Measurements from ENCODE around the gene HIC1.
A peak's percentile ranks its signal among the peaks of the same experiment; 100 is the strongest.

The HIC1 gene

DNA sequence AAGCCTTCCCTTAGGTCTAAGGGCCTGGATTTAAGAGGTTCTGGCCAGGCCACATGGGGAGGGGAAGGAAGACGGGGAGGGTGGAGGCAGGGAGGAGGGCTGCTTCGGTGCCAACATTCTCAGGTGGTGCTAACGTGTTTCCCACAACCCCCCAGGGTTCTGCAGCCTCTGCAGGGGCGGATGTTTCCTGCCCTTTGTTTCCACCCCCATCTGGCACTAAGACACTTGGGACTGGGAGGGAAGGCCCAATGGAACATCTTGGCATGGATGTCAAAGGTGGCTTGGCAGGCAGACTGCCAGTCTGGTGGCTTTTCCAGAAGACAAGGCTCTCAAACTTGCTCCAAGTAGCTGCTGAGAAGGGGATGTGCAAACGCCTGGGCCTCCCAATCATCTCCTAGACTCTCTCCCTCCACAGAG lies 12.7 kb downstream of the HIC1 start:
- no peak for TF ChIP-seq GATA2 (IDR thresholded peaks at IDR 0.05; ENCODE audit: low read depth, low read length)
- no peak for TF ChIP-seq GATA3 (IDR thresholded peaks at IDR 0.05; ENCODE audit: low read depth, low read length)

DNA sequence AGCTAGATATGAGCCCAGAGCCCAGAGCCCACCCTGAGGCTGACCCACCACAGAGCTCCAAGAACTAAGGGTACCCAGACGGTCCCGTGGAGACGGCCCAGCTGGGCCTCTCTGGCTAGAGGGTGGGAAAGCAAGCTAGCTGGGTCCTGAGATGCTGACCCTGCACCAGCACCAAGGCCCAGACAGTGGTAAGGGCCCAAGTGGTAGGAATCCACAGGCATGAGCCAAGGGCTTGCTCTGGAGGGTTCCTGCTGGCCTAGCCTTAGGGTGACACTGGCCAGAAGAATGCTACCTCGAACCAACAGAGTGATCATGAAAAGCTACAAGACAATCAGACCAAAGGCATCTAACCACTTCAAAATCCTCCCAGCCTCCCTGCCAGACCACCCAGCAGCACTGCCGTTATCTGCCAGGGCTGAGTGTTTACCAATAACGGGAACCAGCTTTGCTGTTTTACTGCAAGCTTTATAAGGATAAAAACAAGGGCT lies 13.2 kb downstream of the HIC1 start:
- TF ChIP-seq GATA2 (IDR thresholded peaks at IDR 0.05; ENCODE audit: low read depth, low read length) (no peak), GATA3 (IDR thresholded peaks at IDR 0.05; ENCODE audit: low read depth, low read length) (no peak)

DNA sequence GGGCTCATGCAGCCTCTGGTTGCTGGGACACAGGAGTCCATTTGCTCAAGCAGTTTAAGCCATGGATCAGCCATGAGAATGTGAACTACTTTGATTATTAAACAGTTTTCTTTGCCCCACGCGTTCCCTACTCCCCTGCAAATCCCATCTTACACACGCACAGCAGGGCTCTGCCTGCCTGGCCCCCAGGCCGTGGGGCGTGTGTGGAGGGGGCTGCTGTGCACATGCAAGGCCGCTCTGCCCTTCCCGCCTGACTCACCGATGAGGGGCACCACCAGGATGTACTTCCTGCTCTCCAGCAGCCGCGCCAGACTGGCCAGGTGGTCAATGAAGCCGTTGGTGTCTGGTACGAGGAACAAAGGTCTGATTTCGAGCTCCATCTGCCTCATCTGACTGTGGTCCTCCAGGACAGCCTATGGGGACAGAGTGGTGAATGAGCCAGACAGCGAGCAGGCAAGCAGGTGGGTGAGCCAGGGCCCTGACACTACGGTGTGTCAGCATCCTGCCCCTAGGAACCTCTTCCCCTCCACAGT lies 13.7 kb downstream of the HIC1 start:
- no peak for TF ChIP-seq GATA3 (IDR thresholded peaks at IDR 0.05; ENCODE audit: low read depth, low read length)
- no peak for TF ChIP-seq GATA2 (IDR thresholded peaks at IDR 0.05; ENCODE audit: low read depth, low read length)

DNA sequence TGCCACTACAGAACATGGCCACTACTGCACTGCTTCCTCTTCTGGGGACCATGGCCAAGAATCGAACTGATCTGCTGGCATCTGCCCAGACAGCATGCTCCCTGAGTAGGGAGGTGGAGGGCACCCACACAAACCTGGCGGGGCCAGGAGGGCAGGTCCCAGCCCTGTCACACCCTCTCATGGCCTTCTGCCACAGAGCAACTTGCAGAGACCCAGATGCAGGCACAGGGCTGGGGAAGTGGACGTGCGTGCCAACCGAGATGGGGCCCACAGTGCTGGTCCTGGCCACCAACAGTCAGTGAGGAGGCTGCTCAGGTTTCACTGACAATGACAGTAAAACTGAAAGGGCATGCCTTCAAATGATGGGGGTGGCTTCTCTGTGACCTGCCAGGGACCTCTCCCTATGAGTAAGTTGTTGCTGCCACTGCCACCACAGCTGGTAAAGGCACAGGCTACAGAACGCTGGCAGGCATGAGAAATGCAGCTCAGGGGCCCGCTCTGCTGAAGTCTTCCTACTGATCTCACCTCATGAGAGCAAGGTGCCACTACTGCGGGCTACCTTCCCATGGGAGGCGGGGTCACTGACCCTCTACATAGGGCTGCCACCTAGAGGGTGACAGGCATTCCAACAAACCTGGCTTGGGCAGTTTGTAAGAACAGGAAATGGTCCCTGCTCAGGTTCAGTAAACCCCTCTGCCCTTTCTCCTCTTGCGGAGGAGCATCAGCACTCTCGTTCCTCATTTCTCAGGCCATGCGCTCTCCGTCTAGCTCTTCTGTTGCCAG lies 15.5 kb downstream of the HIC1 start:
- TF ChIP-seq GATA3 (IDR thresholded peaks at IDR 0.05; ENCODE audit: low read depth, low read length) (no peak), GATA2 (IDR thresholded peaks at IDR 0.05; ENCODE audit: low read depth, low read length) (no peak)

DNA sequence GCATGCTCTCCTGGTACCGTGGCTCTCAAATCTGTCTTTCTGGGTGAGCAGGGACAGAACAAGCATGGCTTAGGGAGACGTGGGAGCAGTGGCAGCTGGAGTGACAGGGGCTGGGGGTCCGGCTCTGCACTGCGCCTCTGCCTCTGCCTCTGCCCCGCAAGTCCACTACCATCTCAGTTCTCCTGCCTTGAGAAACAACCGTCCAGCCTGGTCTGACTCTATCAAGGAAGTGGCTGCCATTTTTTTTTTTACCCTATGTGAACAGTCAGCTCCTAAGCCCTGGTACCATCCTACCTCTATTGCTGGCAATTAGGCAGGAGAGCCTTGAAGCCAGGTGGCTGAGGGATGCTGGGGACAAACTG lies 16.1 kb downstream of the HIC1 start:
- no peak for TF ChIP-seq GATA3 (IDR thresholded peaks at IDR 0.05; ENCODE audit: low read depth, low read length)
- TF ChIP-seq GATA2 (IDR thresholded peaks at IDR 0.05; ENCODE audit: low read depth, low read length) = no peak

DNA sequence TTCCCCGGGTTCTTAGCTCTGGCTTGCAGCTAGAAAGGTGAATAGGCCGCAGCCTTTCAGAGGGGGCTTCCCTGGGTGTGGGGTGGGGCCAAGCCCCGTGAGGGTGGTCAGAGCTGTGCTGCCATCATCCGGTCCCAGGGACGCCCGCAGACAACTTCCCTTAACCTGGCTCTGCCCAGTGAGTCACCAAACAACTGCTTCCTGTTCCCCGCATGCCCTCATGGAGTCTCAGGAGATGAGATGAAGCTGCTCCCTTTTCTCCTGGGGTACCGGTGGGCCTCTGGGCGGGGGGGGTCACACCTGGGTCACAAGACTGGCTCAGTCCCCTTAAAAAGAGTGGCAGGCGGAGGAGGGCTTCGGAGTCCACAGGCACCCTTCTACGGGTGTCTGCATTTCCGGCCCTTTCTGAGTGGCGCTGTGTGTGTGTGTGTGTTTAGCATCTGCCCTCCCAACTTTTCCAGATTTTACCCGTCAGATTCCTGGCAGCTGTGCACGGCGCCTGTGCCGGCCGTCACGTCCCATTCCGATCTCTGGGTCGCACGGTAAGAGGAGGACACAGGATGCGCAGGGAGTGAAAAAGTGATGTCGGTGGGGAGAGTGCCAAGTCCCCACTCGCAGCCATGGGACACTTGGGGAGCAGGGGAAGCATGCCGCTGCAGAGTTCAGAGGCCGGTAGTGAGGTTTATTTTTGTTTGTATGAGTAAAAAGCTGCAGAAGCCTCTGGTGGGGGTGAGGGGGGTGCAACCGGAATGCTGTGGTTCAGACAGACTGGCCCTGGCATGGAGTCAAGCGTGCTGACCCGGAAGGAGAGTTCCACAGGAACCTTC lies 16.8 kb downstream of the HIC1 start:
- TF ChIP-seq GATA3 (IDR thresholded peaks at IDR 0.05; ENCODE audit: low read depth, low read length) (no peak), GATA2 (IDR thresholded peaks at IDR 0.05; ENCODE audit: low read depth, low read length) (no peak)

DNA sequence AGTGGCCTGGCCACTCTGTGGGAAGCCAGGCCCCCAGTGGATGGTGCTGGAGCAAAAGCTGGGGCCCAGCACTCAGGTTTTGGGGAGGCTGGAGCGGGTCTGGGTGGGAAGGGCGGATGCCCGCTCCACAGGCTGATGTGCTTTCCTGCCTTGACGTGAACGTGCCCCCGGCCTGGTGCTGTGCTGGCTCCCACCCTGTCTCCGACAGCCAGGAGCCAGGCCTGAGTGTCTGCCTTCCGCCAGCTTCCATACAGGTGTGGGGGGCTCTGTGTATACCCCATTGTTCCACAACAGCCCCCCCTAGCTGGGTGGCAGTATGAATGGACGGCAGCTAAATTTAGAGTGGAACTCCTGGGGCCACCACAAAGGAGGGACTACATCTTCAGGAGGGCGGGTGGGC lies 20.0 kb downstream of the HIC1 start:
- TF ChIP-seq GATA3 (IDR thresholded peaks at IDR 0.05; ENCODE audit: low read depth, low read length) (no peak), GATA2 (IDR thresholded peaks at IDR 0.05; ENCODE audit: low read depth, low read length) (no peak)

DNA sequence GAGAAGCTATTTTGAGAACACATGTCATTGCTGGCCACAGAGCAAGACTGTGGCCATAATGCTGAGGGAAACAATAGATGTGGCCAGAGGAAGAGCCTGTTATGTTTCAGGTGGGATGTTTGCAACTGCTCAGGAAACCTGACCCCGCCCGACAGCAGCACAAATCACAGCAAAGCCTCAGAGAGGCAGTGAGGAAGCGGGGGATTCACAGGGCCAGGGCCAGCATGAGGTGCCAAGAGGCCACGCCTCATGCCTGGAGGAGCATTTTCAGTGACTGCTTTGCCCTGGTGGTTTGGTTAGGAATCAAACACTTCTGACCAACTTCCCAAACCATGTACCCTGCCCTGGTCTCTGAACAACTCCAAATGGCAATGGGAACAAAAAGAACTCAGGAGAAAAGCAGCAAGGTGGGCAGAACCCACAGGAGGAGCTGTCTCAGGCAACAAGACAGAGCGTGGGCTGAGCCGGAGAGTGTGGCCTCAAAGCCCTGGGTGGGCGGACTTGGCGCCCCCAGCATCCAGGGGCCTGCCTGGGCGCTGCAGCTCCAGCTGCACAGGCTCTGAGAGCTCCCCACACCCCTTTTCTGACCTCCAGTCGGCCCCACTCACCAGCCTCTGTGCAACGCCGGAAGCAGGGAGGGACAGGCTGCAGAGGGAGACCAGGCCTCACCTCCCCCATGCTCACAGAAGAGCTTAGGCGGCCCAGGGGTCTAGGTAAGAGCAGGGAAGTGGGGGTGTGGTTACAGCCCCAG lies 20.6 kb downstream of the HIC1 start:
- TF ChIP-seq GATA2 (IDR thresholded peaks at IDR 0.05; ENCODE audit: low read depth, low read length) (no peak), GATA3 (IDR thresholded peaks at IDR 0.05; ENCODE audit: low read depth, low read length) (no peak)

DNA sequence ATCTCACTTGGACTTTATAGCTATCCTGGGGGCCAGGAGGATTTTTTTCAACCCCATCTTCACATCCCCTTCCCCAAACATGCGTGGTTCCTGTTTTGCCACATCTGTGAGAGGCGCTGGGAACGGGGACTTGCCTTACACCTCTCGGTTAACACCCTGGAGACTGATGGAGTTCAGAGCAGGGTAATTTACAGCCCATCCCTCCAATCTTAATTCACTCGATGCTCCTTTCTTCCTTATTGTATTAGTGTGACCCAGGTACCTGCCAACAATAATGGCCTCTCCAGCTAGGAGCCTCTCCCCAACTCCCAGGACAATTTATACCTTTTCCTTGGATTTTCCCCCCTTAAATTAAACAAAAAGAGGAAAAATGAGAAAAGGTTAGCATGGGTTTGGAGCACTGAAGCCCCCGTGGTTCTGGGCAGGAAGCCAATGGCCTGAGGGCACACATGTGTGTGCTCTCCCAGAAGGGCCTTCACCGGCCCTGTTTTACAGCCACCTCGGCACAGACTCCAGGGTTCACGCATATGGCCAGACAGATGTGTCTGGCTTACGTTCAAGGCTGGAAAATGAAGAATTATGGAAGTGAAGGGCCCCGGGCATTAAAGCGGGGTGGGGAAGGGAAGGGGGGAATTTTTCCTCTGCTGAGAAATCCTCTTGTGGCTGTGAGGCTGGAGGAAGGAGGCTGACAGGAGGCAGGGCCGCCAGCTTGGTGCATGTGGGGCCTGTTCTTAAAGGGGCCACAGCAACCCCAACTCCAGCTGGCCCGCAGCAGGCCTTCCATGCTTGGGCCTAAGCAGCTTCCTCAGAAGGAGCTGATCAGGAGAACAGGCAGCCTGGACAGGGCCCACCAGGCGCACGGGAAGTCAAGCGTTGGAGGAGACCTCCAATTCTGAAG lies 21.4 kb downstream of the HIC1 start:
- TF ChIP-seq GATA2 (IDR thresholded peaks at IDR 0.05; ENCODE audit: low read depth, low read length) (no peak; the same call in 1 of the 2 replicates), GATA3 (IDR thresholded peaks at IDR 0.05; ENCODE audit: low read depth, low read length) (no peak)

DNA sequence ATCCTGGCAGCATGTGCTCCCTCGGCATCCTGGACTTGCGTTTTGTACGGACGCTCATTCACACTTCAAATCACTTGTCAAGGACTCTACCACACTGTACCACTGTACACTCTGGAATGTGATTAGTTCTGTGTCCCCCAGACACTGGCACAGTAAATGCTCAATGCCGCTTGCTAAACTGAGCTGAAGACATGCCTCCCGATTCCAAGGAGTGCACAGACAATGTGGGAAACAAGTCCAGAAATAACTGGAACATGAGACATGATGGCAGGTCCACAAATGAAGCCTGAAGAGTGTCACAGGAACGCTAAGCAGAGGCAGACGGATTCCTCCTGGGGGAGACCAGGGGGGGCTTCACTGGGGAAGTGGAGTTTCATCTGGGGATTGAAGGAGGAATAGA lies 22.1 kb downstream of the HIC1 start:
- TF ChIP-seq GATA3 (IDR thresholded peaks at IDR 0.05; ENCODE audit: low read depth, low read length) = no peak
- no peak for TF ChIP-seq GATA2 (IDR thresholded peaks at IDR 0.05; ENCODE audit: low read depth, low read length)

DNA sequence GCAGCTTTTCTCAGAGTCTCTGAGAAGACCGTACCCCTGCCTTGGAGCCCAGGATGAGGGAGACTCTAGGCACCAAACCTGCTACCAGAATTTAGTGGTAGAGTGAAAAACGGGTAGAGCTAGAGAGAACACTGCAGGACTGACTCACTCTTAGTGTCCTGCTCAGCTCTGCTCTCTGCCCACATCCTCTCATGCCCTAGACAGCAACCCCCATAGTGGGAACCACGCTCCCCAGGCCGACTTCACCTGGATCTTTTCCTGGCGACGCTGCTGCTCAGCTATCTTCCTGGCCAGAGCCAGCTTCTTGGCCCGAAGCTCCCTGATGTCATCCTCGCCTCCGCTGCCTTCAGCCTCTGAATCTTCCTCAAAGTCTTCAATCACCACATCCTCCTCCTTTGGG lies 26.7 kb downstream of the HIC1 start:
- TF ChIP-seq GATA2 (IDR thresholded peaks at IDR 0.05; ENCODE audit: low read depth, low read length) = no peak
- no peak for TF ChIP-seq GATA3 (IDR thresholded peaks at IDR 0.05; ENCODE audit: low read depth, low read length)

DNA sequence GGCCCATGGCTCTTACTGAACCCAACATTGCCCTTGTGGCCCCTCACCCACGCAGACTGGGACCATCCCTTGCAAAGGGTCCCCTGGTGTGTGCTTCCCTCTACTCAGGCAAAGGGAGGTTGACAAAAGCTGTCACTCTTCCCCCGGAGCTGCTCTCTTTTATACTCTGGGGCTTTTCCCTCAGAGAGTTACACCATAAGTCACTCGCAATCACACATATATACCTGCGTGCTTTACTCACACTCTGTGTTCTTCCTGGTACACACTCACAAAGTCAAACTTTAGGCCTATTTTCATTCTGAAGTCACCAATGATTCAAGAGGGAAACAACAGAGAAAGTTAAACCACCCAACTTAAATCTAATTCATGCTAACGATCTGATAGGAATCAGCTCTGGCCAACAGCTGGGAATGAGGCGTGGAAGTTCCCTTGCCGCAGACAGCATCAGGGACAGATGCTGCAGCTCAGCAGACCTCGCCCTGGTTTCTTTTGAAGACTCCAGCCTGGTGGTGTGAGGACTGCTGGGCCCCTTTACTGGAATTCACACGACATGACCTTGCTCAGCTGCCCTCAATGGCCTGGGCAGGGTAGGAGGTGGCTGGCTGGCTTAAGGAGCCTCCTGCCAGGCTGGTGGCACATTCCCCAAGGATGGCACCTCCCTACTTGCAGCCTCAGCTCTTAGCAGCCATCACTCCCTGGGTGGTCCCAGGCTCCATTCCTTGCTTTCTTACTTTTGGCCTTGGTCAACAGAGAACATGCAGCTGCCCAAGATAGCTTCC lies 27.3 kb downstream of the HIC1 start:
- no peak; the same call in 1 of the 2 replicates for TF ChIP-seq GATA3 (IDR thresholded peaks at IDR 0.05; ENCODE audit: low read depth, low read length)
- peak; percentile 96 for TF ChIP-seq GATA2 (IDR thresholded peaks at IDR 0.05; ENCODE audit: low read depth, low read length)

All from SH-SY5Y (cell line).